HepG2 (cell line): ENCODE measurements around the gene SMURF1. TPM values are rescaled to one million over a fixed set of nuclear protein-coding genes. Genes with fewer than 3 reads are reported as not detected.

Experiments used
- ATAC-seq: fragments of 200-7000 bp; cut with Tn5 transposase; 3 replicates; pipeline ENCODE4 v1.9.1; 2020; ENCODE audit warnings: mild to moderate bottlenecking, moderate library complexity
- BruUV-seq: library from RNA; stranded (reverse); fragments of 400-500 nt; replicated peaks from 2 replicates; lab custom pipeline; 2021; lab: Mats Ljungman, UMichigan
- CTCF ChIA-PET: fragments of 300-600 bp; formaldehyde crosslinking; extraction: SDS; loops from one replicate; lab custom pipeline; 2021; ENCODE audit warnings: low total read pairs, inconsistent platforms, low intra/inter-chr PET ratio; lab: Yijun Ruan, JAX
- POLR2A ChIA-PET: fragments of 350-600 bp; sonication (Branson Sonifier 250); formaldehyde crosslinking; loops from one replicate; lab custom pipeline; 2020; ENCODE audit warnings: antibody characterized with exemption, inconsistent platforms; lab: Yijun Ruan, JAX
- DNase-seq: peaks from one replicate; pipeline ENCODE4 v3.0.0-alpha.2; 2015; ENCODE audit warnings: low spot score
- FAIRE-seq: peaks from 3 replicates; lab custom pipeline; 2011; peaks lifted over from hg19 to GRCh38; lab: Jason Lieb, UNC
- H2AFZ ChIP-seq: one replicate; pipeline ENCODE4 v1.6.1; 2011; ENCODE audit warnings: low read length, inconsistent platforms
- H3K27ac ChIP-seq: fragments of 300-600 bp; 3 replicates; pipeline ENCODE4 v1.8.0; 2011; ENCODE audit warnings: mixed run types, mild to moderate bottlenecking, mixed read lengths, low read length, inconsistent platforms; ENCODE audit not compliant: insufficient read depth; ENCODE audit errors: extremely low read length
- H3K27me3 ChIP-seq, 2 experiments: fragments of 200-600 bp in 1 of 2; 2 replicates in 1 of 2; 3 replicates in 1 of 2; pipeline versions ENCODE4 v1.6.0 to v1.8.0; 2011; ENCODE audit warnings: low read length in 2 of 2, mild to moderate bottlenecking in 2 of 2, moderate library complexity in 2 of 2, inconsistent platforms in 1 of 2; ENCODE audit not compliant: insufficient read depth in 2 of 2, control insufficient read depth in 1 of 2
- H3K36me3 ChIP-seq, 2 experiments: fragments of 200-600 bp in 1 of 2; replicated peaks in 1 of 2; 2 replicates in 1 of 2; 3 replicates in 1 of 2; pipeline versions ENCODE4 v1.5.1 to v1.8.0; 2011; ENCODE audit warnings: low read length in 2 of 2, inconsistent platforms in 1 of 2; ENCODE audit not compliant: insufficient read depth in 2 of 2, control insufficient read depth in 1 of 2
- H3K4me1 ChIP-seq: 2 replicates; pipeline ENCODE4 v1.5.1; 2012; ENCODE audit warnings: low read length, inconsistent platforms; ENCODE audit not compliant: insufficient read depth
- H3K4me2 ChIP-seq: 2 replicates; pipeline ENCODE4 v1.6.0; 2011; ENCODE audit warnings: low read depth, low read length, inconsistent platforms
- H3K4me3 ChIP-seq, 3 experiments: fragments of 200-600 bp in 1 of 3; sonication (generic), shearing (Covaris generic) in 1 of 3; replicated peaks in 1 of 3; 2 replicates each; pipeline ENCODE4 v1.5.1; 2011 to 2016; ENCODE audit warnings: low read length in 3 of 3, inconsistent platforms in 2 of 3, low read depth in 2 of 3, mild to moderate bottlenecking in 2 of 3, control low read depth in 1 of 3, mixed read lengths in 1 of 3; ENCODE audit not compliant: insufficient read depth in 1 of 3
- H3K79me2 ChIP-seq: one replicate; pipeline ENCODE4 v1.6.1; 2011; ENCODE audit warnings: low read length, inconsistent platforms; ENCODE audit not compliant: insufficient read depth
- H3K9ac ChIP-seq: 2 replicates; pipeline ENCODE4 v1.6.0; 2011; ENCODE audit warnings: mild to moderate bottlenecking, low read depth, low read length, inconsistent platforms; ENCODE audit not compliant: insufficient read depth
- H3K9me3 ChIP-seq: 2 replicates; pipeline ENCODE4 v1.5.1; 2012; ENCODE audit warnings: mild to moderate bottlenecking, low read length
- H4K20me1 ChIP-seq: 2 replicates; pipeline ENCODE4 v1.6.0; 2011; ENCODE audit warnings: inconsistent platforms, mild to moderate bottlenecking, low read length, moderate library complexity; ENCODE audit not compliant: insufficient read depth
- AGO1 ChIP-seq: fragments of 200-400 bp; formaldehyde crosslinking; IDR thresholded peaks from 2 replicates; pipeline ENCODE4 v1.6.1; 2017; ENCODE audit warnings: mild to moderate bottlenecking, low read depth, low read length, moderate library complexity; ENCODE audit not compliant: poor library complexity, severe bottlenecking
- BRCA1 ChIP-seq: sonication (generic); formaldehyde crosslinking; IDR thresholded peaks from 2 replicates; pipeline ENCODE4 v1.4.0; 2020; ENCODE audit warnings: missing genetic modification reagents
- CCDC6 ChIP-seq: sonication (generic); formaldehyde crosslinking; IDR thresholded peaks from 2 replicates; pipeline ENCODE4 v1.8.1; 2022; ENCODE audit warnings: mild to moderate bottlenecking, missing genetic modification reagents, moderate library complexity
- DDIT3 ChIP-seq: sonication (generic); formaldehyde crosslinking; IDR thresholded peaks from 2 replicates; pipeline ENCODE4 v1.4.0; 2020; ENCODE audit warnings: mild to moderate bottlenecking, missing genetic modification reagents
- DNMT1 ChIP-seq: sonication (generic); formaldehyde crosslinking; IDR thresholded peaks from 2 replicates; pipeline ENCODE4 v1.5.1; 2020; ENCODE audit warnings: mild to moderate bottlenecking, missing genetic modification reagents
- EZH2 ChIP-seq: conservative IDR thresholded peaks from 2 replicates; pipeline ENCODE4 v1.6.1; 2012; ENCODE audit warnings: mild to moderate bottlenecking, low read depth, low read length, moderate library complexity
- FOXP1 ChIP-seq, 2 experiments: fragments of 450-650 bp in 1 of 2; IDR thresholded peaks; 2 replicates each; pipeline ENCODE4 v1.6.1; 2017 to 2018; ENCODE audit warnings: antibody characterized with exemption in 1 of 2
- MEIS1 ChIP-seq: sonication (generic); formaldehyde crosslinking; IDR thresholded peaks from 2 replicates; pipeline ENCODE4 v1.9.0; 2021; ENCODE audit warnings: mild to moderate bottlenecking, missing genetic modification reagents, moderate library complexity, borderline replicate concordance
- PHF21A ChIP-seq: sonication (generic); formaldehyde crosslinking; IDR thresholded peaks from 2 replicates; pipeline ENCODE4 v1.5.0; 2020; ENCODE audit warnings: mild to moderate bottlenecking, missing genetic modification reagents
- SNAPC2 ChIP-seq: sonication (generic); formaldehyde crosslinking; IDR thresholded peaks from 2 replicates; pipeline ENCODE4 v1.8.1; 2022; ENCODE audit warnings: mild to moderate bottlenecking, missing genetic modification reagents
- STAT5B ChIP-seq: sonication (generic); formaldehyde crosslinking; IDR thresholded peaks from 2 replicates; pipeline ENCODE4 v1.4.0; 2020; ENCODE audit warnings: missing genetic modification reagents
- ZBTB34 ChIP-seq: sonication (generic); formaldehyde crosslinking; IDR thresholded peaks from 2 replicates; pipeline ENCODE4 v1.8.0; 2022; ENCODE audit warnings: mild to moderate bottlenecking, missing genetic modification reagents
- ZBTB38 ChIP-seq: sonication (generic); formaldehyde crosslinking; IDR thresholded peaks from 2 replicates; pipeline ENCODE4 v1.5.1; 2020; ENCODE audit warnings: mild to moderate bottlenecking, missing genetic modification reagents
- ZMAT3 ChIP-seq: sonication (generic); formaldehyde crosslinking; conservative IDR thresholded peaks from 2 replicates; pipeline ENCODE4 v1.7.0; 2021; ENCODE audit warnings: missing genetic modification reagents
- ZNF180 ChIP-seq: sonication (generic); formaldehyde crosslinking; IDR thresholded peaks from 2 replicates; pipeline ENCODE4 v1.4.0; 2020; ENCODE audit warnings: low read depth, missing genetic modification reagents, borderline replicate concordance
- ZNF337 ChIP-seq: sonication (generic); formaldehyde crosslinking; IDR thresholded peaks from 2 replicates; pipeline ENCODE4 v1.5.1; 2020; ENCODE audit warnings: missing genetic modification reagents, low read depth, mild to moderate bottlenecking, borderline replicate concordance
- ZNF33B ChIP-seq: sonication (generic); formaldehyde crosslinking; IDR thresholded peaks from 2 replicates; pipeline ENCODE4 v1.5.1; 2020; ENCODE audit warnings: mild to moderate bottlenecking, missing genetic modification reagents
- ZNF501 ChIP-seq: sonication (generic); formaldehyde crosslinking; IDR thresholded peaks from 2 replicates; pipeline ENCODE4 v1.5.1; 2020; ENCODE audit warnings: mild to moderate bottlenecking, moderate library complexity, missing genetic modification reagents
- ZNF790 ChIP-seq: sonication (generic); formaldehyde crosslinking; IDR thresholded peaks from 2 replicates; pipeline ENCODE4 v1.8.0; 2022; ENCODE audit warnings: missing genetic modification reagents, mild to moderate bottlenecking, borderline replicate concordance
- WGBS: methylation state at CpG from one replicate; pipeline ENCODE4 v1.1.6; 2017; ENCODE audit warnings: low lambda C conversion rate; 5-methylcytosine and 5-hydroxymethylcytosine counted together
- in situ Hi-C: cut with HindIII; loops from 2 replicates; pipeline ENCODE4 v1.10.0; 2017; ENCODE audit warnings: low pct_unique_long_range_greater_than_20kb; ENCODE audit not compliant: extremely low pct_ligation_motif_present
- intact Hi-C: fragments of 100-400 bp; cut with micrococcal nuclease; formaldehyde crosslinking; loops from one replicate; pipeline ENCODE4 v1.10.0; 2022; ENCODE audit not compliant: unreplicated experiment
- polyA plus RNA-seq, 8 experiments: library from polyadenylated mRNA; depleted of rRNA in 3 of 8; stranded (reverse) in 7 of 8; unstranded in 1 of 8; fragments of >200 nt; fragmentation: Illumina TruSeq in 4 of 8; extraction: Trizol in 4 of 8; gene quantifications; 2 replicates each; pipeline versions ENCODE4 v1.2.1 to v1.2.3, GENCODE V29; 2011 to 2016; ENCODE audit warnings: low read depth in 4 of 8, missing spikeins in 1 of 8, mixed read lengths in 1 of 8; ENCODE audit not compliant: insufficient read depth in 1 of 8
- total RNA-seq, 5 experiments: library from RNA; depleted of rRNA; stranded (reverse); fragments of >200 nt; fragmentation: Illumina TruSeq; extraction: Trizol; gene quantifications; 2 replicates each; pipeline ENCODE4 v1.2.3, GENCODE V29; 2016; ENCODE audit warnings: low read depth in 1 of 5

The SMURF1 gene
- total and polyA plus RNA-seq, 2 of the 13 experiments (the other 11 are each of a cell fraction or from before 2014, with no cell fraction given), result 8.3 to 11.1 TPM

- in situ Hi-C loops (no loop called here), intact Hi-C loops (no loop called here)
- H3K27me3 ChIP-seq, result no peaks in the 10 kb centered on the region
- TF ChIP-seq EZH2 (no peak), PHF21A (no peak), ZMAT3 (CRISPR knock-in tag) (no peak), BRCA1 (CRISPR knock-in tag) (no peak), DNMT1 (no peak), ZNF180 (no peak), ZNF337 (no peak), DDIT3 (CRISPR knock-in tag) (no peak), AGO1 (no peak), MEIS1 (CRISPR knock-in tag) (no peak), ZNF501 (CRISPR knock-in tag) (no peak), ZBTB38 (CRISPR knock-in tag) (no peak), STAT5B (CRISPR knock-in tag) (no peak), ZBTB34 (CRISPR knock-in tag) (no peak), CCDC6 (CRISPR knock-in tag) (no peak), ZNF790 (no peak), SNAPC2 (CRISPR knock-in tag) (no peak), ZNF33B (CRISPR knock-in tag) (no peak), FOXP1 (IDR thresholded peaks at IDR 0.05) (no peak), FOXP1 (CRISPR knock-in tag; IDR thresholded peaks at IDR 0.05) (no peak)
- ChIA-PET CTCF (no interaction called here), POLR2A (interaction anchor here (0.7 to 1.2 kb wide), 2 partner anchors 45 to 67 kb away, joined by 3 to 4 read pairs; no protein-coding TSS in a partner anchor)
- H3K4me3 ChIP-seq, result no peak overlapping the region
- no peaks in the 10 kb centered on the region for H3K9me3 ChIP-seq
- no peaks in the 10 kb centered on the region for H3K36me3 ChIP-seq
- H3K4me2 ChIP-seq, result no peak overlapping the region
- peaks cover 41% of the 10 kb centered on the region for H3K4me1 ChIP-seq
- no peak overlapping the region for H2AFZ ChIP-seq
- no TSS peak for BruUV-seq
- 42% methylated on average over 8 of the region's 8 CpGs for WGBS
- DNase-seq (no peak), FAIRE-seq (no peak), ATAC-seq (no peak)
- no peak overlapping the region for H3K9ac ChIP-seq
- no peaks in the 10 kb centered on the region for H3K79me2 ChIP-seq
- H3K27ac ChIP-seq, result no peak overlapping the region
- H4K20me1 ChIP-seq, result no peaks in the 10 kb centered on the region
Measured at GRCh38 chr7:99167072-99167471, 23.2 kb upstream of the SMURF1 start.
